Medulla oblongata (tissue), 1 donor: Measurements from ENCODE around the gene DNMT1.
A peak's percentile ranks its signal among the peaks of the same experiment; 100 is the strongest.
"Not testable (repeated sequence)": the region's sequence is repeated elsewhere in the genome, so short reads cannot be mapped to it uniquely, and the experiment has no call there.

Source experiments
- DNase-seq: peaks from one replicate; pipeline ENCODE4 v3.0.0-alpha.2; 2015; ENCODE audit errors: extremely low spot score

DNMT1 gene

GRCh38 chr19:10222201-10222890 is 27.6 kb upstream of the DNMT1 start:
- peak; percentile 27 for DNase-seq

- no peak for DNase-seq
Measured at GRCh38 chr19:10220695-10221094, 25.9 kb upstream of the DNMT1 start.

GRCh38 chr19:10219678-10220077 is 24.9 kb upstream of the DNMT1 start:
- DNase-seq = no peak

- DNase-seq = no peak
Measured at GRCh38 chr19:10217085-10217484, 22.3 kb upstream of the DNMT1 start.

GRCh38 chr19:10214784-10215183 is 20.0 kb upstream of the DNMT1 start:
- no peak for DNase-seq

GRCh38 chr19:10211691-10212090 is 16.9 kb upstream of the DNMT1 start:
- no peak for DNase-seq

GRCh38 chr19:10211061-10211460 is 16.3 kb upstream of the DNMT1 start:
- no peak for DNase-seq

GRCh38 chr19:10209315-10209714 is 14.6 kb upstream of the DNMT1 start:
- no peak for DNase-seq

GRCh38 chr19:10207026-10207425 is 12.3 kb upstream of the DNMT1 start:
- DNase-seq = no peak

- no peak for DNase-seq
Measured at GRCh38 chr19:10206226-10206885, 11.6 kb upstream of the DNMT1 start.

- DNase-seq = no peak
Measured at GRCh38 chr19:10205636-10206035, 10.9 kb upstream of the DNMT1 start.

- no peak for DNase-seq
Measured at GRCh38 chr19:10203686-10204085, 8.9 kb upstream of the DNMT1 start.

- DNase-seq = no peak
Measured at GRCh38 chr19:10201176-10201575, 6.4 kb upstream of the DNMT1 start.

- not testable (repeated sequence) for DNase-seq
Measured at GRCh38 chr19:10200101-10200500, 5.3 kb upstream of the DNMT1 start.

- peak; percentile 12 for DNase-seq
Measured at GRCh38 chr19:10198889-10199644, 4.3 kb upstream of the DNMT1 start.

GRCh38 chr19:10195199-10195519 is 406 bp upstream of the DNMT1 start:
- no peak for DNase-seq

GRCh38 chr19:10193790-10194499 is 808 bp downstream of the DNMT1 start:
- no peak for DNase-seq

GRCh38 chr19:10192922-10193321 is 1.8 kb downstream of the DNMT1 start:
- DNase-seq = no peak

GRCh38 chr19:10191347-10191746 is 3.4 kb downstream of the DNMT1 start:
- DNase-seq = peak; percentile 15

- no peak for DNase-seq
Measured at GRCh38 chr19:10190026-10190425, 4.7 kb downstream of the DNMT1 start.

GRCh38 chr19:10189616-10190015 is 5.1 kb downstream of the DNMT1 start:
- DNase-seq = no peak

- DNase-seq = no peak
Measured at GRCh38 chr19:10187315-10187714, 7.4 kb downstream of the DNMT1 start.
